Measurements from ENCODE around the gene NPR1. TPM values are rescaled to one million over a fixed set of nuclear protein-coding genes. Genes with fewer than 3 reads are reported as not detected.

The NPR1 gene
- total RNA-seq, 1 donor from 2014 or later: 45.9 TPM

GRCh38 chr1:153693466-153693865, 15.0 kb downstream of the NPR1 start:
- no peak overlapping the region for H3K27ac ChIP-seq
- DNase-seq (ENCODE audit: extremely low spot score in 2 of 2): no peak
- H3K36me3 ChIP-seq: no peaks in the 10 kb centered on the region
- TF ChIP-seq POLR2AphosphoS5 (IDR thresholded peaks at IDR 0.05; ENCODE audit: insufficient read depth in 1 of 2, low read depth in 1 of 2): no peak
- TF ChIP-seq POLR2A (IDR thresholded peaks at IDR 0.05): no peak
- no peak for TF ChIP-seq CTCF (IDR thresholded peaks at IDR 0.05)
- no peaks in the 10 kb centered on the region for H3K9me3 ChIP-seq
- no peaks in the 10 kb centered on the region for H3K27me3 ChIP-seq
- intact Hi-C loops (cut with DNase I): no loop called here
- H3K4me3 ChIP-seq: no peak overlapping the region
- peaks cover 17% of the 10 kb centered on the region for H3K4me1 ChIP-seq

- H3K9me3 ChIP-seq: no peaks in the 10 kb centered on the region
- no peak overlapping the region for H3K4me3 ChIP-seq
- peaks cover 24% of the 10 kb centered on the region for H3K4me1 ChIP-seq
- peak overlapping the region; percentile 88 for H3K27ac ChIP-seq
- H3K36me3 ChIP-seq: no peaks in the 10 kb centered on the region
- TF ChIP-seq POLR2AphosphoS5 (IDR thresholded peaks at IDR 0.05; ENCODE audit: insufficient read depth in 1 of 2, low read depth in 1 of 2) (no peak), CTCF (IDR thresholded peaks at IDR 0.05) (no peak), POLR2A (IDR thresholded peaks at IDR 0.05) (no peak)
- intact Hi-C loops (cut with DNase I): no loop called here
- H3K27me3 ChIP-seq: no peaks in the 10 kb centered on the region
- no peak for DNase-seq (ENCODE audit: extremely low spot score in 2 of 2)
These were observed 18.3 kb downstream of the NPR1 start for GRCh38 chr1:153696741-153697140.

- H3K27me3 ChIP-seq: no peaks in the 10 kb centered on the region
- no peaks in the 10 kb centered on the region for H3K36me3 ChIP-seq
- H3K4me3 ChIP-seq: peak overlapping the region in 1 of 2 donors; percentile 1
- intact Hi-C loops (cut with DNase I): no loop called here
- H3K27ac ChIP-seq: peak overlapping the region; percentile 88
- H3K9me3 ChIP-seq: no peaks in the 10 kb centered on the region
- DNase-seq (ENCODE audit: extremely low spot score in 2 of 2): peak in 1 of 2 donors; percentile 97
- TF ChIP-seq POLR2AphosphoS5 (IDR thresholded peaks at IDR 0.05; ENCODE audit: insufficient read depth in 1 of 2, low read depth in 1 of 2) (peak in 1 of 2 donors; percentile 82), POLR2A (IDR thresholded peaks at IDR 0.05) (no peak)
- H3K4me1 ChIP-seq: peaks cover 24% of the 10 kb centered on the region
These were observed 18.9 kb downstream of the NPR1 start for GRCh38 chr1:153697191-153698019.

GRCh38 chr1:153698020-153698922, 19.8 kb downstream of the NPR1 start:
- intact Hi-C loops (cut with DNase I): no loop called here

More at GRCh38 chr1:153698020-153698922, 19.8 kb downstream of the NPR1 start:
- Histone ChIP-seq H3K27me3 (no peaks in the 10 kb centered on the region), H3K4me3 (no peak overlapping the region), H3K4me1 (peaks cover 24% of the 10 kb centered on the region), H3K9me3 (no peaks in the 10 kb centered on the region), H3K36me3 (no peaks in the 10 kb centered on the region), H3K27ac (peak overlapping the region; percentile 88)
- TF ChIP-seq POLR2A (IDR thresholded peaks at IDR 0.05): no peak
- peak in 1 of 2 donors; percentile 31 for TF ChIP-seq POLR2AphosphoS5 (IDR thresholded peaks at IDR 0.05; ENCODE audit: insufficient read depth in 1 of 2, low read depth in 1 of 2)
- no peak for TF ChIP-seq CTCF (IDR thresholded peaks at IDR 0.05)
- no peak for DNase-seq (ENCODE audit: extremely low spot score in 2 of 2)
